Measurements from ENCODE around the gene ZNRF3.

DNA sequence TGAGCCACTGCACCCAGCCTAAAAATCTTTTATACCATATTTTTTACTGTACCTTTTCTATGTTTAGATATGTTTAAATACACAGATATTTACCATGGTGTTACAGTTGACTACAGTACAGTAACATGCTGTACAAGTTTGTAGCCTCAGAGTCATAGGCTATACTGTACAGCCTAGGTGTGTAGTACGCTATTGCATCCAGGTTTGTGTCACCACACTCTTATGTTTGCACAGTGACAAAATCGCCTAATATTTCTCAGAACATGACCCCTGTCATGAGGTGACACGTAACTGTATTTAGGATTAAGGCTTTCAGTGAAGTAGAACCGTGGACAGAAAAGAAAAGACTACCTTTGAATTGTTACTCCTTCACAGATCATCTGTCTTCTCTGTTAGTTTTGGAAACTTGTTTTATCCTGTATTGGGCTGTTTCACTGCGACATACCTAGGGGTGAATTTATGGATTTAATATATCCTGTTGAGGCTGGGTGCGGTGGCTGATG, 83.8 kb downstream of the ZNRF3 start:
- TF ChIP-seq, protein P1, sequence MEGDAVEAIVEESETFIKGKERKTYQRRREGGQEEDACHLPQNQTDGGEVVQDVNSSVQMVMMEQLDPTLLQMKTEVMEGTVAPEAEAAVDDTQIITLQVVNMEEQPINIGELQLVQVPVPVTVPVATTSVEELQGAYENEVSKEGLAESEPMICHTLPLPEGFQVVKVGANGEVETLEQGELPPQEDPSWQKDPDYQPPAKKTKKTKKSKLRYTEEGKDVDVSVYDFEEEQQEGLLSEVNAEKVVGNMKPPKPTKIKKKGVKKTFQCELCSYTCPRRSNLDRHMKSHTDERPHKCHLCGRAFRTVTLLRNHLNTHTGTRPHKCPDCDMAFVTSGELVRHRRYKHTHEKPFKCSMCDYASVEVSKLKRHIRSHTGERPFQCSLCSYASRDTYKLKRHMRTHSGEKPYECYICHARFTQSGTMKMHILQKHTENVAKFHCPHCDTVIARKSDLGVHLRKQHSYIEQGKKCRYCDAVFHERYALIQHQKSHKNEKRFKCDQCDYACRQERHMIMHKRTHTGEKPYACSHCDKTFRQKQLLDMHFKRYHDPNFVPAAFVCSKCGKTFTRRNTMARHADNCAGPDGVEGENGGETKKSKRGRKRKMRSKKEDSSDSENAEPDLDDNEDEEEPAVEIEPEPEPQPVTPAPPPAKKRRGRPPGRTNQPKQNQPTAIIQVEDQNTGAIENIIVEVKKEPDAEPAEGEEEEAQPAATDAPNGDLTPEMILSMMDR (IDR thresholded peaks at IDR 0.05) = no peak
- TF ChIP-seq POLR2A (IDR thresholded peaks at IDR 0.05) = no peak
